HepG2 (cell line): ENCODE data around the gene SNIP1. TPM values are rescaled to one million over a fixed set of nuclear protein-coding genes. Genes with fewer than 3 reads are reported as not detected.
"Not testable (repeated sequence)": the region's sequence is repeated elsewhere in the genome, so short reads cannot be mapped to it uniquely, and the experiment has no call there.

Experiments
- ATAC-seq: fragments of 200-7000 bp; cut with Tn5 transposase; 3 replicates; pipeline ENCODE4 v1.9.1; 2020; ENCODE audit warnings: mild to moderate bottlenecking, moderate library complexity
- BruUV-seq: library from RNA; stranded (reverse); fragments of 400-500 nt; replicated peaks from 2 replicates; lab custom pipeline; 2021; lab: Mats Ljungman, UMichigan
- CTCF ChIA-PET: fragments of 300-600 bp; formaldehyde crosslinking; extraction: SDS; loops from one replicate; lab custom pipeline; 2021; ENCODE audit warnings: low total read pairs, inconsistent platforms, low intra/inter-chr PET ratio; lab: Yijun Ruan, JAX
- POLR2A ChIA-PET: fragments of 350-600 bp; sonication (Branson Sonifier 250); formaldehyde crosslinking; loops from one replicate; lab custom pipeline; 2020; ENCODE audit warnings: antibody characterized with exemption, inconsistent platforms; lab: Yijun Ruan, JAX
- DNase-seq: peaks from one replicate; pipeline ENCODE4 v3.0.0-alpha.2; 2015; ENCODE audit warnings: low spot score
- FAIRE-seq: peaks from 3 replicates; lab custom pipeline; 2011; peaks lifted over from hg19 to GRCh38; lab: Jason Lieb, UNC
- H2AFZ ChIP-seq: one replicate; pipeline ENCODE4 v1.6.1; 2011; ENCODE audit warnings: low read length, inconsistent platforms
- H3K27ac ChIP-seq: fragments of 300-600 bp; 3 replicates; pipeline ENCODE4 v1.8.0; 2011; ENCODE audit warnings: mixed run types, mild to moderate bottlenecking, mixed read lengths, low read length, inconsistent platforms; ENCODE audit not compliant: insufficient read depth; ENCODE audit errors: extremely low read length
- H3K27me3 ChIP-seq, 2 experiments: fragments of 200-600 bp in 1 of 2; 2 replicates in 1 of 2; 3 replicates in 1 of 2; pipeline versions ENCODE4 v1.6.0 to v1.8.0; 2011; ENCODE audit warnings: low read length in 2 of 2, mild to moderate bottlenecking in 2 of 2, moderate library complexity in 2 of 2, inconsistent platforms in 1 of 2; ENCODE audit not compliant: insufficient read depth in 2 of 2, control insufficient read depth in 1 of 2
- H3K36me3 ChIP-seq, 2 experiments: fragments of 200-600 bp in 1 of 2; replicated peaks in 1 of 2; 2 replicates in 1 of 2; 3 replicates in 1 of 2; pipeline versions ENCODE4 v1.5.1 to v1.8.0; 2011; ENCODE audit warnings: low read length in 2 of 2, inconsistent platforms in 1 of 2; ENCODE audit not compliant: insufficient read depth in 2 of 2, control insufficient read depth in 1 of 2
- H3K4me1 ChIP-seq: 2 replicates; pipeline ENCODE4 v1.5.1; 2012; ENCODE audit warnings: low read length, inconsistent platforms; ENCODE audit not compliant: insufficient read depth
- H3K4me2 ChIP-seq: 2 replicates; pipeline ENCODE4 v1.6.0; 2011; ENCODE audit warnings: low read depth, low read length, inconsistent platforms
- H3K4me3 ChIP-seq, 3 experiments: fragments of 200-600 bp in 1 of 3; sonication (generic), shearing (Covaris generic) in 1 of 3; replicated peaks in 1 of 3; 2 replicates each; pipeline ENCODE4 v1.5.1; 2011 to 2016; ENCODE audit warnings: low read length in 3 of 3, inconsistent platforms in 2 of 3, low read depth in 2 of 3, mild to moderate bottlenecking in 2 of 3, control low read depth in 1 of 3, mixed read lengths in 1 of 3; ENCODE audit not compliant: insufficient read depth in 1 of 3
- H3K79me2 ChIP-seq: one replicate; pipeline ENCODE4 v1.6.1; 2011; ENCODE audit warnings: low read length, inconsistent platforms; ENCODE audit not compliant: insufficient read depth
- H3K9ac ChIP-seq: 2 replicates; pipeline ENCODE4 v1.6.0; 2011; ENCODE audit warnings: mild to moderate bottlenecking, low read depth, low read length, inconsistent platforms; ENCODE audit not compliant: insufficient read depth
- H3K9me3 ChIP-seq: 2 replicates; pipeline ENCODE4 v1.5.1; 2012; ENCODE audit warnings: mild to moderate bottlenecking, low read length
- H4K20me1 ChIP-seq: 2 replicates; pipeline ENCODE4 v1.6.0; 2011; ENCODE audit warnings: inconsistent platforms, mild to moderate bottlenecking, low read length, moderate library complexity; ENCODE audit not compliant: insufficient read depth
- GPBP1L1 ChIP-seq: sonication (generic); formaldehyde crosslinking; IDR thresholded peaks from 2 replicates; pipeline ENCODE4 v1.5.0; 2020; ENCODE audit warnings: mild to moderate bottlenecking, missing genetic modification reagents
- IKZF4 ChIP-seq: sonication (generic); formaldehyde crosslinking; IDR thresholded peaks from 2 replicates; pipeline ENCODE4 v1.5.1; 2020; ENCODE audit warnings: borderline replicate concordance, mild to moderate bottlenecking, low read depth, missing genetic modification reagents; ENCODE audit errors: not compliant biosample characterization
- IRF2 ChIP-seq: IDR thresholded peaks from 2 replicates; pipeline ENCODE4 v1.6.1; 2018; ENCODE audit warnings: missing genetic modification reagents, missing compliant biosample characterization
- MIXL1 ChIP-seq: IDR thresholded peaks from 2 replicates; pipeline ENCODE4 v1.6.1; 2016
- RFXANK ChIP-seq: IDR thresholded peaks from 2 replicates; pipeline ENCODE4 v1.6.1; 2016
- ZFP41 ChIP-seq: sonication (generic); formaldehyde crosslinking; IDR thresholded peaks from 2 replicates; pipeline ENCODE4 v1.4.0; 2020; ENCODE audit warnings: mild to moderate bottlenecking, missing genetic modification reagents, borderline replicate concordance
- ZNF496 ChIP-seq: sonication (generic); formaldehyde crosslinking; IDR thresholded peaks from 2 replicates; pipeline ENCODE4 v1.8.1; 2023; ENCODE audit warnings: mild to moderate bottlenecking, moderate library complexity, missing genetic modification reagents; ENCODE audit not compliant: insufficient replicate concordance
- ZNF629 ChIP-seq: sonication (generic); formaldehyde crosslinking; conservative IDR thresholded peaks from 2 replicates; pipeline ENCODE4 v1.5.0; 2020; ENCODE audit warnings: missing genetic modification reagents
- WGBS: methylation state at CpG from one replicate; pipeline ENCODE4 v1.1.6; 2017; ENCODE audit warnings: low lambda C conversion rate; 5-methylcytosine and 5-hydroxymethylcytosine counted together
- in situ Hi-C: cut with HindIII; loops from 2 replicates; pipeline ENCODE4 v1.10.0; 2017; ENCODE audit warnings: low pct_unique_long_range_greater_than_20kb; ENCODE audit not compliant: extremely low pct_ligation_motif_present
- intact Hi-C: fragments of 100-400 bp; cut with micrococcal nuclease; formaldehyde crosslinking; loops from one replicate; pipeline ENCODE4 v1.10.0; 2022; ENCODE audit not compliant: unreplicated experiment
- polyA plus RNA-seq, 8 experiments: library from polyadenylated mRNA; depleted of rRNA in 3 of 8; stranded (reverse) in 7 of 8; unstranded in 1 of 8; fragments of >200 nt; fragmentation: Illumina TruSeq in 4 of 8; extraction: Trizol in 4 of 8; gene quantifications; 2 replicates each; pipeline versions ENCODE4 v1.2.1 to v1.2.3, GENCODE V29; 2011 to 2016; ENCODE audit warnings: low read depth in 4 of 8, missing spikeins in 1 of 8, mixed read lengths in 1 of 8; ENCODE audit not compliant: insufficient read depth in 1 of 8
- total RNA-seq, 5 experiments: library from RNA; depleted of rRNA; stranded (reverse); fragments of >200 nt; fragmentation: Illumina TruSeq; extraction: Trizol; gene quantifications; 2 replicates each; pipeline ENCODE4 v1.2.3, GENCODE V29; 2016; ENCODE audit warnings: low read depth in 1 of 5

The SNIP1 gene
- total and polyA plus RNA-seq, 2 of the 13 experiments (the other 11 are each of a cell fraction or from before 2014, with no cell fraction given), result 5.5 to 11.2 TPM

DNA sequence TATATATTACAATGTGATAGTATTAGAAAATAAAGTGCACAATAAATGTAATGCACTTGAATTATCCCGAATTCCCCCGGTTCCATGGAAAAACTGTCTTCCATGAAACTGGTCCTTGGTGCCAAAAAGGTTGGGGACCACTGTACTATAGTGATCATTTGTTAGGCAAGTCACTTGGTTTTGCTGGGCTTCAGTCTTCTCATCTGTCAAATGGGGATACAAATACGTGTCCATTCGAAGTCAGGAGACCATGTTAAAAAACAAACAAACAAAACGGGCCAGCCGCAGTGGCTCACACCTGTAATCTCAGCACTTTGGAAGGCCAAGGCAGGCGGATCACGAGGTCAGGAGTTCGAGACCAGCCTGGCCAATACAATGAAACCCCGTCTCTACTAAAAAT lies 14.9 kb downstream of the SNIP1 start:
- H3K4me3 ChIP-seq, H3K27me3 ChIP-seq, intact Hi-C loops, BruUV-seq, H3K4me2 ChIP-seq, ATAC-seq, H3K79me2 ChIP-seq, H4K20me1 ChIP-seq, CTCF ChIA-PET, H3K9ac ChIP-seq, H2AFZ ChIP-seq, DNase-seq, FAIRE-seq, H3K9me3 ChIP-seq, H3K27ac ChIP-seq, in situ Hi-C loops: not testable (repeated sequence)
- Histone ChIP-seq H3K36me3 (peaks cover 11 to 44% of the 10 kb centered on the region in 2 experiments; a peak in 4 of 5 replicates), H3K4me1 (peaks cover 37% of the 10 kb centered on the region)
- POLR2A ChIA-PET, result interaction anchor here (0.6 to 1.0 kb wide), 2 partner anchors 24 to 101 kb away, joined by 3 read pairs; no protein-coding TSS in a partner anchor
- 97% methylated on average over 10 of the region's 10 CpGs for WGBS
- peak; percentile 66 for TF ChIP-seq ZNF629 (CRISPR knock-in tag)

DNA sequence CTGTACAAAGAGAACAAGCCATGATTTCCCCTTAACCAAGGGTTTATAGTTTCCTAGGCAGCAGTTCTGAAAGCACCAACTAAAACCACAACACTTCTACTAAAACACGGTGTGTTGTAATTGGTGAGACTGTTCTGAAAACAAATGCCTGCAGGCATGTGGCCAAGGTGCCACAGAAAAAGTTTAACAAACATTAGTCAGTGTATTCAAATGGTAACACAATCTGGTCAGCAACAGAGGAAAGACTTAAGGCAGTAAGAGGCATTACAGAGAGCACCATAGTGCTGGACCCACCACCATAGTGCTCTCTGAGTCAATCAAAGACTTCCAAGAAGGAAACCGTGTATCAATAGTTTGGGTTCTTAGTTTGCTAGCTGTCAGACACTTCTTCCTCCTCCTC lies 16.7 kb downstream of the SNIP1 start:
- no peak overlapping the region for H3K4me3 ChIP-seq
- peak overlapping the region; percentile 43 for H3K27ac ChIP-seq
- H3K79me2 ChIP-seq, result no peaks in the 10 kb centered on the region
- H3K9ac ChIP-seq, result no peak overlapping the region
- H3K4me2 ChIP-seq, result no peak overlapping the region
- ChIA-PET POLR2A (interaction anchor here (1.8 to 2.6 kb wide), 2 partner anchors 17 to 23 kb away, joined by 6 to 15 read pairs; partner anchors contain the start of genes MEAF6 and SNIP1), CTCF (no interaction called here)
- no peaks in the 10 kb centered on the region for H3K9me3 ChIP-seq
- peaks cover 55% of the 10 kb centered on the region for H3K4me1 ChIP-seq
- peaks cover 11 to 42% of the 10 kb centered on the region in 2 experiments; a peak in 4 of 5 replicates for H3K36me3 ChIP-seq
- FAIRE-seq (no peak), ATAC-seq (no peak; the same call in 2 of the 3 replicates), DNase-seq (no peak)
- no peak overlapping the region for H2AFZ ChIP-seq
- no TSS peak for BruUV-seq
- no peak for TF ChIP-seq RFXANK
- no peak for TF ChIP-seq MIXL1 (CRISPR knock-in tag)
- no peak for TF ChIP-seq ZNF496 (CRISPR knock-in tag)
- TF ChIP-seq IRF2 (CRISPR knock-in tag), result no peak
- no peak for TF ChIP-seq ZFP41 (CRISPR knock-in tag)
- TF ChIP-seq IKZF4 (CRISPR knock-in tag), result no peak
- TF ChIP-seq GPBP1L1, result no peak
- intact Hi-C loops, result no loop called here
- no peaks in the 10 kb centered on the region for H3K27me3 ChIP-seq
- 78% methylated on average over 2 of the region's 2 CpGs for WGBS
- in situ Hi-C loops, result no loop called here
- H4K20me1 ChIP-seq, result no peaks in the 10 kb centered on the region
